AG04450 (cell line): Measurements from ENCODE around the gene TRUB2. TPM values are rescaled to one million over a fixed set of nuclear protein-coding genes. Genes with fewer than 3 reads are reported as not detected.

Source experiments
- CTCF ChIA-PET: fragments of 300-600, 350-600 bp; formaldehyde crosslinking; extraction: SDS; loops from one replicate; lab custom pipeline; 2022; ENCODE audit warnings: antibody characterized with exemption, inconsistent platforms; lab: Charles Lee
- POLR2A ChIA-PET: fragments of 350-600 bp; formaldehyde crosslinking; extraction: SDS; loops from one replicate; lab custom pipeline; 2021; ENCODE audit warnings: antibody characterized with exemption, inconsistent platforms; lab: Yijun Ruan, JAX
- DNase-seq: peaks from one replicate; pipeline ENCODE4 v3.0.0-alpha.2; 2011; ENCODE audit warnings: low read depth, low spot score
- H3K27ac ChIP-seq: one replicate; pipeline ENCODE4 v1.5.1; 2012; ENCODE audit warnings: low read depth, low read length, control low read depth
- H3K27me3 ChIP-seq: one replicate; pipeline ENCODE4 v1.6.0; 2012; ENCODE audit warnings: low read length; ENCODE audit not compliant: control insufficient read depth, insufficient read depth
- H3K4me3 ChIP-seq: 2 replicates; pipeline ENCODE4 v1.5.1; 2011; ENCODE audit warnings: mild to moderate bottlenecking, low read depth, low read length, control low read depth
- H3K9me3 ChIP-seq: 2 replicates; pipeline ENCODE4 v1.5.1; 2012; ENCODE audit warnings: low read length; ENCODE audit not compliant: control insufficient read depth, insufficient read depth
- polyA plus RNA-seq: library from polyadenylated mRNA; depleted of rRNA; stranded (reverse); fragments of >200 nt; gene quantifications from 2 replicates; pipeline ENCODE4 v1.2.3, GENCODE V29; 2011
- TF ChIP-seq, protein P1 (sequence below): IDR thresholded peaks from 2 replicates; pipeline ENCODE4 v1.5.1; 2011; ENCODE audit warnings: low read depth, low read length, control low read depth, inconsistent platforms

Gene TRUB2
- polyA plus RNA-seq, 1 experiment: 15.1 TPM

DNA sequence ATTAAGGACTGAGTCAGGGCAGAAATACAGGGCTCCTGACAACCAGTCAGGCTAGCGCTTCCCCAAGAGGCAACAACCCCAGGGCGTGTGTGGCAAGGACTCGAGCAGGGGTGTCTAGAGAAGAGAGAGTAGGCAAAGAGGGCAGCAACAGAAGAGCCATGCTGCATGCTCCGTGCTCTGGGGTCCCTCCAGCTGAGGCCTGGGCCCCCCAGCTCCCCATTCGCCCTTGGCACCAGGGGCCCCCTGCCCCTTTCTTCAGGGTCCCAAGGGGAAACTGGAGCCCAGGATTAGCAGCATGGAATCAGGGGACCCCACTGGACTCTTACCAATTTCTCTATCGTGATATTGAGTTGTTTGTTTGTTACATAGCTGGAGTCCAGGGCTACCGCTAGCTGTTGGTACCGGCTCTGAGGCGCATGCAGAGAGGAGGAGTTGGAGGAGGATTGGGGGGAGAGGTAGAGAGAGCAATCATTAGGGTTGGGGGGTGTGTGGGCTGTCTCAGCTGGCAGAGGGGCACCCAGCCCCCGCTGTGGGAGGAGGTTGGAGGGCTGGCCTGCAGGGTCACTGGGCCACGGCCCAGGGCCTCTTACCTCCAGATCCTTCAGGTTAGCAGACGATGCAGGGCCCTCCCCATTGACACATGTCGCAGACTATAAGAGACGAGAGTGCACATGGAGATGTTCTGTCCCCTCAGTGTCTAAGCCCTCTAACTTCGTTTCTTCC is 55.2 kb downstream of the TRUB2 start:
- POLR2A ChIA-PET: no interaction called here
- Histone ChIP-seq H3K9me3 (no peaks in the 10 kb centered on the region), H3K27ac (no peak overlapping the region), H3K27me3 (no peaks in the 10 kb centered on the region), H3K4me3 (no peak overlapping the region)
- CTCF ChIA-PET: interaction anchor here (3.8 kb wide), 1 partner anchor 12 kb away, joined by 10 read pairs; no protein-coding TSS in a partner anchor
- TF ChIP-seq, protein P1, sequence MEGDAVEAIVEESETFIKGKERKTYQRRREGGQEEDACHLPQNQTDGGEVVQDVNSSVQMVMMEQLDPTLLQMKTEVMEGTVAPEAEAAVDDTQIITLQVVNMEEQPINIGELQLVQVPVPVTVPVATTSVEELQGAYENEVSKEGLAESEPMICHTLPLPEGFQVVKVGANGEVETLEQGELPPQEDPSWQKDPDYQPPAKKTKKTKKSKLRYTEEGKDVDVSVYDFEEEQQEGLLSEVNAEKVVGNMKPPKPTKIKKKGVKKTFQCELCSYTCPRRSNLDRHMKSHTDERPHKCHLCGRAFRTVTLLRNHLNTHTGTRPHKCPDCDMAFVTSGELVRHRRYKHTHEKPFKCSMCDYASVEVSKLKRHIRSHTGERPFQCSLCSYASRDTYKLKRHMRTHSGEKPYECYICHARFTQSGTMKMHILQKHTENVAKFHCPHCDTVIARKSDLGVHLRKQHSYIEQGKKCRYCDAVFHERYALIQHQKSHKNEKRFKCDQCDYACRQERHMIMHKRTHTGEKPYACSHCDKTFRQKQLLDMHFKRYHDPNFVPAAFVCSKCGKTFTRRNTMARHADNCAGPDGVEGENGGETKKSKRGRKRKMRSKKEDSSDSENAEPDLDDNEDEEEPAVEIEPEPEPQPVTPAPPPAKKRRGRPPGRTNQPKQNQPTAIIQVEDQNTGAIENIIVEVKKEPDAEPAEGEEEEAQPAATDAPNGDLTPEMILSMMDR: no peak
- DNase-seq: no peak

DNA sequence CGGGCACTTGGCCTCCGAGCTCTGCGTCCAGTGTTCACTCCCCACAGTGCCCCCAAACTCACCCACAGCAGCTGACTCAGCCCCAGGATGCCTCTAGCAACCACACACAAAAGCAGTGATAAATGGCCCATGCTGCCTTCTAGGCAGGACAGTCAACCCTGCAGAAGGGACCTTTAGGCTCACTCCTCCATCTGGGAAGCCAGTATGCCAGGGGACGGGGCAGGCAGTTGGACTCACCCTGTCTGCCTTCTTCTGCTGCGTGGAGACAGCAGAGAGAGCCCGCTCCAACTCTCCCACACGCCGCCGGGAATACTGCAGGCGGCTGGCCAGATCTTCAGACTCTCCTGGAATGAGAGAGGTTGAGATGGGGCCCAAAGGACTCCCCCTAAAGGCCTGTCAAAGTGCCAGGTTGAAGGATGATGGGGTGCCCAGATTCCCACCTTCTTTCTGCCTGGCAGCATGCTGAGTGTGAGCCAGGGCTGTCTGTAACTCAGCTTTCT is 56.8 kb downstream of the TRUB2 start:
- ChIA-PET POLR2A (no interaction called here), CTCF (interaction anchor here (0.5 kb wide), 1 partner anchor 1432 kb away, joined by 3 read pairs; no protein-coding TSS in a partner anchor)
- Histone ChIP-seq H3K4me3 (no peak overlapping the region), H3K27ac (no peak overlapping the region), H3K9me3 (no peaks in the 10 kb centered on the region), H3K27me3 (no peaks in the 10 kb centered on the region)
- DNase-seq: no peak
- TF ChIP-seq, protein P1: no peak

DNA sequence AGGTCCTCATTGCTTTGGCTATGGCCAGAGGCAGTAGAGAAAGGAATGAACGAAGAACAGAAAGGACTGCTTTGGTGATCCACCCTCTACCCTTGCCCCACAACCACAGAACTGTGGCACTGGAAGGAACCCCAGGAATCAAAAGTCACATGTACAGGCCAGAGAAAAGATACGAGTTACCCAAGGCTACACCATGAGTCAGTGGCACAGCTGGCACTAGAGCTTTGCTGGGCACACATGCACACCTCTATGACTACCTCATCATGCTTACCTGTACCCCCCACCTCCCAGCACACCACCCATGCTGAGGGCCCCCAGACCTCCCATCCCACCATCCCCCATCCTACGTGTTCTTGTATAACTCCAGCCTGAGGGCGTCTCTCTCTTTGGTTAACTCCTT is 59.6 kb downstream of the TRUB2 start:
- Histone ChIP-seq H3K4me3 (no peak overlapping the region), H3K27me3 (no peaks in the 10 kb centered on the region), H3K9me3 (no peaks in the 10 kb centered on the region; the same call in 1 of the 2 replicates), H3K27ac (no peak overlapping the region)
- TF ChIP-seq, protein P1: no peak
- ChIA-PET POLR2A (interaction anchor here (1.8 kb wide), 1 partner anchor 13 kb away, joined by 6 read pairs; the partner anchor contains the start of genes GOLGA2 and SWI5), CTCF (interaction anchor here (0.6 kb wide), 1 partner anchor 59 kb away, joined by 3 read pairs; no protein-coding TSS in a partner anchor)
- no peak for DNase-seq

DNA sequence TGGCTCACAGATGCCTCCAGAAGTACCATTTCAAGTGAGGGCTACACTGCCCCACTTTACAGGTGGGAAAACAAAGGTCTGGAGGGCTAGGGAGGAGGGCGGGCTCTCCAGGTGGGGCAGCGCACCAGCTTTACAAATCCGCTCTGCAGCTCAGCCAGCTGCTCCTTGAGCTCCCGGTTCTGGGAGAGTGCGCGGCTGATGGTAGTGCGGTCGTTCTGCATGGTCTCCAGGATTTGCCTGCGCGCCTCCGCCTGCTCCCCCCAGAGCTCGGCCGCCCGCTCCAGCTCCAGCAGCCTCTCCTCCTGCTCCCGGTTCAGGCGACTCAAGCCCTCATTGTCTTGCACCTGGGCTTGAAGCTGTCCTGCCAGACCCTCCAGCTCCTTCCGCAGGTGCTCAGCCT is 61.9 kb downstream of the TRUB2 start:
- Histone ChIP-seq H3K4me3 (no peak overlapping the region), H3K9me3 (no peaks in the 10 kb centered on the region; the same call in 1 of the 2 replicates), H3K27ac (no peak overlapping the region), H3K27me3 (no peaks in the 10 kb centered on the region)
- TF ChIP-seq, protein P1: no peak
- CTCF ChIA-PET: no interaction called here
- DNase-seq: no peak
- POLR2A ChIA-PET: interaction anchor here (0.7 to 0.9 kb wide), 2 partner anchors 15 to 59 kb away, joined by 3 to 11 read pairs; no protein-coding TSS in a partner anchor

DNA sequence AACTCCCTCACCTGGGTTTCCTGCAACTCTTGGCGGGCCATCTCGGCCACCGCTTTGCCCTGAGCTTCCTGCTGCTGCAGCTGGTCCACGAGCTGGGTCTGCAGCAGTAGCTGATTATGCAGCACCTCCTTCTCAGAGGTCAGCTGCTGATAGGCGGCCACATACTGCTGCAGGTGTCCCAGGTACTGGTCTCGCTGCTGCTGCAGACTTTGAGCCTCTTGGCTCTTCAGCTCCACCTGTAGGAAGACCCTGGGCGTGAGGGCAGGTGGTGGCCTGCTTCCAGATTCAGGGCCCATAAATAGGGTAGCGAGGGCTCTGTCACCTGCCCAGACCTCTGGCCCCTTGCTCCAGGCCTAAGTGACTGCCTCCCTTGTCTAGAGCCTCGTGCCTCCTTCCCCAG is 63.1 kb downstream of the TRUB2 start:
- CTCF ChIA-PET: no interaction called here
- Histone ChIP-seq H3K27me3 (no peaks in the 10 kb centered on the region), H3K4me3 (no peak overlapping the region), H3K27ac (no peak overlapping the region), H3K9me3 (no peaks in the 10 kb centered on the region; the same call in 1 of the 2 replicates)
- no peak for DNase-seq
- TF ChIP-seq, protein P1: no peak
- POLR2A ChIA-PET: no interaction called here
